SK-N-SH (cell line): ENCODE measurements around the gene CACNA1G. TPM values are rescaled to one million over a fixed set of nuclear protein-coding genes. Genes with fewer than 3 reads are reported as not detected.

Experiments used
- CTCF ChIA-PET: fragments of 300-600, 350-600 bp; formaldehyde crosslinking; extraction: SDS; loops from one replicate; lab custom pipeline; 2021; lab: Yijun Ruan, JAX
- POLR2A ChIA-PET: fragments of 350-600 bp; sonication (Branson Sonifier 250); formaldehyde crosslinking; extraction: SDS; loops from one replicate; lab custom pipeline; 2020; ENCODE audit warnings: antibody characterized with exemption, inconsistent platforms; lab: Yijun Ruan, JAX
- DNase-seq: peaks from one replicate; pipeline ENCODE4 v3.0.0; 2012
- H2AFZ ChIP-seq: fragments of 200-600 bp; sonication (generic); 2 replicates; pipeline ENCODE4 v1.8.1; 2016; ENCODE audit warnings: antibody characterized with exemption, mild to moderate bottlenecking, low read depth
- H3F3A ChIP-seq: fragments of 200-600 bp; sonication (generic); replicated peaks from 2 replicates; pipeline ENCODE3; 2016; ENCODE audit warnings: antibody characterized with exemption, mild to moderate bottlenecking; ENCODE audit not compliant: insufficient read depth
- H3K27ac ChIP-seq, 2 experiments: fragments of 200-500 bp in 1 of 2; fragments of 200-600 bp in 1 of 2; sonication (Bioruptor generic) in 1 of 2; sonication (generic), shearing (Covaris generic) in 1 of 2; 2 replicates each; pipeline versions ENCODE4 v1.5.1 to v1.6.1; 2014 to 2016; ENCODE audit warnings: low read depth in 2 of 2, inconsistent platforms in 1 of 2, low read length in 1 of 2, mild to moderate bottlenecking in 1 of 2, mixed read lengths in 1 of 2
- H3K27me3 ChIP-seq: fragments of 200-600 bp; sonication (generic), shearing (Covaris generic); 2 replicates; pipeline ENCODE4 v1.6.1; 2016; ENCODE audit warnings: mixed run types; ENCODE audit not compliant: insufficient read depth
- H3K36me3 ChIP-seq, 2 experiments: fragments of 200-500 bp in 1 of 2; fragments of 200-600 bp in 1 of 2; sonication (Bioruptor generic) in 1 of 2; sonication (generic) in 1 of 2; replicated peaks in 1 of 2; 2 replicates each; pipeline versions ENCODE3 to v1.5.1; 2014 to 2016; ENCODE audit warnings: low read length in 1 of 2, mild to moderate bottlenecking in 1 of 2; ENCODE audit not compliant: insufficient read depth in 2 of 2, control insufficient read depth in 1 of 2
- H3K4me1 ChIP-seq, 2 experiments: fragments of 200-500 bp in 1 of 2; fragments of 200-600 bp in 1 of 2; sonication (Bioruptor generic) in 1 of 2; sonication (generic), shearing (Covaris generic) in 1 of 2; 2 replicates each; pipeline versions ENCODE4 v1.5.1 to v1.6.1; 2014 to 2016; ENCODE audit warnings: low read depth in 1 of 2, low read length in 1 of 2, mixed run types in 1 of 2; ENCODE audit not compliant: insufficient read depth in 2 of 2, control insufficient read depth in 1 of 2
- H3K4me2 ChIP-seq: fragments of 200-600 bp; sonication (generic), shearing (Covaris generic); 2 replicates; pipeline ENCODE4 v1.6.1; 2017; ENCODE audit warnings: mixed run types
- H3K4me3 ChIP-seq, 2 experiments: fragments of 200-500 bp in 1 of 2; fragments of 200-600 bp in 1 of 2; sonication (Bioruptor generic) in 1 of 2; sonication (generic), shearing (Covaris generic) in 1 of 2; 2 replicates each; pipeline versions ENCODE4 v1.5.1 to v1.8.1; 2014 to 2016; ENCODE audit warnings: low read depth in 2 of 2, inconsistent platforms in 1 of 2, low read length in 1 of 2, mild to moderate bottlenecking in 1 of 2, mixed read lengths in 1 of 2, moderate library complexity in 1 of 2
- H3K79me2 ChIP-seq: fragments of 200-600 bp; sonication (generic); 2 replicates; pipeline ENCODE4 v1.8.1; 2017; ENCODE audit warnings: mild to moderate bottlenecking; ENCODE audit not compliant: insufficient read depth
- H3K9ac ChIP-seq: fragments of 200-600 bp; sonication (generic); 2 replicates; pipeline ENCODE4 v1.6.1; 2017; ENCODE audit warnings: mixed run types
- H3K9me2 ChIP-seq: fragments of 200-600 bp; sonication (generic); 2 replicates; pipeline ENCODE4 v1.6.1; 2017; ENCODE audit warnings: mixed run types
- H3K9me3 ChIP-seq: fragments of 200-600 bp; sonication (generic); 2 replicates; pipeline ENCODE4 v1.6.1; 2017; ENCODE audit warnings: mixed run types, mild to moderate bottlenecking, moderate library complexity
- H4K20me1 ChIP-seq: fragments of 200-600 bp; sonication (generic); 2 replicates; pipeline ENCODE4 v1.6.1; 2017; ENCODE audit warnings: mild to moderate bottlenecking, mixed run types; ENCODE audit not compliant: insufficient read depth
- CHD2 ChIP-seq: fragments of 150-350 bp; IDR thresholded peaks from 2 replicates; pipeline ENCODE4 v1.6.1; 2018; ENCODE audit warnings: low read length; ENCODE audit not compliant: partially characterized antibody
- EP300 ChIP-seq, 2 experiments: IDR thresholded peaks; 2 replicates each; pipeline versions ENCODE4 v1.4.0 to v1.6.1; 2012; ENCODE audit warnings: borderline replicate concordance in 1 of 2, low read depth in 1 of 2, low read length in 1 of 2
- EZH2phosphoT487 ChIP-seq: fragments of 200-600 bp; sonication (generic); IDR thresholded peaks from 2 replicates; pipeline ENCODE4 v1.6.1; 2017; ENCODE audit warnings: low read depth, mixed run types, mild to moderate bottlenecking, antibody characterized with exemption, moderate library complexity, borderline replicate concordance
- GABPA ChIP-seq: IDR thresholded peaks from 2 replicates; pipeline ENCODE4 v1.4.0; 2012; ENCODE audit warnings: low read depth, mild to moderate bottlenecking
- GATA2 ChIP-seq: sonication (generic); formaldehyde crosslinking; IDR thresholded peaks from 2 replicates; pipeline ENCODE4 v1.5.0; 2020; ENCODE audit warnings: mild to moderate bottlenecking, missing genetic modification reagents
- JUND ChIP-seq: IDR thresholded peaks from 2 replicates; pipeline ENCODE4 v1.4.0; 2012
- MEF2A ChIP-seq: IDR thresholded peaks from 2 replicates; pipeline ENCODE4 v1.4.0; 2012; ENCODE audit warnings: low read depth, borderline replicate concordance
- MXI1 ChIP-seq: IDR thresholded peaks from 2 replicates; pipeline ENCODE4 v1.6.1; 2012; ENCODE audit warnings: mild to moderate bottlenecking, low read depth, low read length, improper control_type of control experiment
- NFIC ChIP-seq: IDR thresholded peaks from 2 replicates; pipeline ENCODE4 v1.4.0; 2012; ENCODE audit warnings: borderline replicate concordance
- POLR2AphosphoS5 ChIP-seq: IDR thresholded peaks from 2 replicates; pipeline ENCODE4 v1.6.1; 2012; ENCODE audit warnings: low read depth, low read length
- RCOR1 ChIP-seq: fragments of 150-350 bp; IDR thresholded peaks from 2 replicates; pipeline ENCODE4 v1.6.1; 2017; ENCODE audit warnings: antibody characterized with exemption, low read length
- RXRA ChIP-seq: IDR thresholded peaks from 2 replicates; pipeline ENCODE4 v1.4.0; 2012; ENCODE audit warnings: low read depth, mild to moderate bottlenecking, borderline replicate concordance
- SIN3A ChIP-seq: IDR thresholded peaks from 2 replicates; pipeline ENCODE4 v1.6.1; 2012; ENCODE audit warnings: low read depth, mild to moderate bottlenecking, low read length, moderate library complexity, borderline replicate concordance
- WGBS: methylation state at CpG from one replicate; pipeline ENCODE4 v1.1.6; 2017; ENCODE audit warnings: low lambda C conversion rate; 5-methylcytosine and 5-hydroxymethylcytosine counted together
- polyA plus RNA-seq, 3 experiments: library from polyadenylated mRNA; depleted of rRNA; stranded (reverse); fragments of >200 nt; gene quantifications; 2 replicates each; pipeline ENCODE4 v1.2.3, GENCODE V29; 2012
- TF ChIP-seq, protein P1 (sequence below): IDR thresholded peaks from 2 replicates; pipeline ENCODE4 v1.4.0; 2012; ENCODE audit warnings: low read depth
- TF ChIP-seq, protein P2 (sequence below): fragments of 150-350 bp; IDR thresholded peaks from 2 replicates; pipeline ENCODE4 v1.6.1; 2017; ENCODE audit warnings: antibody characterized with exemption, low read length, low read depth, borderline replicate concordance
- TF ChIP-seq, protein P3 (sequence below): IDR thresholded peaks from 2 replicates; pipeline ENCODE4 v1.4.0; 2012; ENCODE audit warnings: low read depth, borderline replicate concordance
- TF ChIP-seq, protein P4 (sequence below): fragments of 150-350 bp; IDR thresholded peaks from 2 replicates; pipeline ENCODE4 v1.6.1; 2016; ENCODE audit warnings: mild to moderate bottlenecking, low read depth, low read length
- TF ChIP-seq, protein P5 (sequence below): IDR thresholded peaks from 2 replicates; pipeline ENCODE4; 2012

CACNA1G gene
- polyA plus RNA-seq, 1 of the 3 experiments (the other 2 are of a cell fraction) = 0.21 TPM

DNA sequence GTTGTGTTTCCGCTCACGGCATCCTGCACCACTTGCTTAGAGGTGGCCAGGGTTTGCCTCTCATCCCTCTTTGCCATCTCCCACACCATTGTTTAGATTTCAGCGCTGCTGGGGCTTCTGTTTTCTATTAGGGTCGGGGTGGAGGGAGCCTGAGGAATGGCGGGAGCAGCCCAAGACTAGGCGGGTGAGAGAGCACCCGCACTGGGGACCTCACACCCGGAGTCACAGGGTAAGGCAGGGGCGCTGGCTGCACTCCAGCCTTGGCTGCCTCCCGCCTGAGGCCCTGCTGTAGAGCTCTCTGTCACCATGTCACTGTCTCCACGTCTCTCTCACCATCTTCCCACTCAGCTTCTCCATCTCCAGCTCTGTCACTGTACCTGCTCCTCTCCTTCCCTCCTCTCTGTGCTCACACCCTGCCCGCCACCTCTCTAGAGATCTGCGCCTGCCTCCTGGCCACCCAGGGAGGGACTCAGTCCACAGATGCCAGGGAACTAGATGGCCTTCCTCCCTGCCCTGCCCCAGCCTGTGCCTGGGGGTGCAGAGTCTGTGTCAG is 41.4 kb downstream of the CACNA1G start:
- no peak overlapping the region for H3K9ac ChIP-seq
- WGBS = 63% methylated on average over 13 of the region's 13 CpGs
- no peak overlapping the region for H2AFZ ChIP-seq
- peaks cover 11 to 67% of the 10 kb centered on the region in 2 experiments for H3K4me1 ChIP-seq
- H3K9me3 ChIP-seq = no peaks in the 10 kb centered on the region
- TF ChIP-seq NFIC = no peak
- TF ChIP-seq GATA2 (CRISPR knock-in tag) = 0 out of 2 replicates have a peak, but pooled peaks have one; percentile 2
- TF ChIP-seq SIN3A = no peak
- peak; percentile 37; the same call in 1 of the 2 replicates for TF ChIP-seq MXI1
- peak; percentile 68 for TF ChIP-seq CHD2
- peak in 1 of 2 experiments; percentile 54; a peak in 1 of 4 replicates for TF ChIP-seq EP300 (IDR thresholded peaks at IDR 0.05; ENCODE audit: borderline replicate concordance in 1 of 2, low read depth in 1 of 2, low read length in 1 of 2)
- no peak for TF ChIP-seq POLR2AphosphoS5
- TF ChIP-seq EZH2phosphoT487 = no peak
- 0 out of 2 replicates have a peak, but pooled peaks have one; percentile 11 for TF ChIP-seq RCOR1
- TF ChIP-seq, protein P1, sequence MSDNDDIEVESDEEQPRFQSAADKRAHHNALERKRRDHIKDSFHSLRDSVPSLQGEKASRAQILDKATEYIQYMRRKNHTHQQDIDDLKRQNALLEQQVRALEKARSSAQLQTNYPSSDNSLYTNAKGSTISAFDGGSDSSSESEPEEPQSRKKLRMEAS = no peak
- TF ChIP-seq, all 33 proteins: peak for 5
- peak overlapping the region in 1 of 2 experiments; percentile 41; a peak in 2 of 4 replicates for H3K27ac ChIP-seq
- H3K79me2 ChIP-seq = no peaks in the 10 kb centered on the region
- H3K27me3 ChIP-seq = no peaks in the 10 kb centered on the region
- H3K4me2 ChIP-seq = no peak overlapping the region
- CTCF ChIA-PET = interaction anchor here (0.8 to 22.2 kb wide), 7 partner anchors 8 to 50 kb away, joined by 3 to 402 read pairs (median 19); partner anchors contain the start of genes ABCC3 and CACNA1G
- H4K20me1 ChIP-seq = no peaks in the 10 kb centered on the region
- DNase-seq = peak; percentile 89
- no peak overlapping the region for H3K4me3 ChIP-seq
- H3F3A ChIP-seq = no peaks in the 10 kb centered on the region
- POLR2A ChIA-PET = interaction anchor here (1.4 to 1.9 kb wide), 3 partner anchors 9 to 45 kb away, joined by 3 to 6 read pairs (median 3); no protein-coding TSS in a partner anchor
- H3K9me2 ChIP-seq = no peaks in the 10 kb centered on the region
- H3K36me3 ChIP-seq = no peaks in the 10 kb centered on the region

DNA sequence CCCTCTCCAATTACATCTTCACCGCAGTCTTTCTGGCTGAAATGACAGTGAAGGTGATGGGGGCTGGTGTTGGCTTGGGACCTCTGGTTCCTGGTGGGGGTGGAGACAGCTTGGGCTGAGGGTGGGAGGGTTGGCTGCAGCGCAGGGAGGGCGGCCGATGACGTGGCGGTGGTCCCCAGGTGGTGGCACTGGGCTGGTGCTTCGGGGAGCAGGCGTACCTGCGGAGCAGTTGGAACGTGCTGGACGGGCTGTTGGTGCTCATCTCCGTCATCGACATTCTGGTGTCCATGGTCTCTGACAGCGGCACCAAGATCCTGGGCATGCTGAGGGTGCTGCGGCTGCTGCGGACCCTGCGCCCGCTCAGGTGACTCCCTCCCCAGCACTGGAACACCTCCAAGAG is 42.3 kb downstream of the CACNA1G start:
- no peaks in the 10 kb centered on the region for H3F3A ChIP-seq
- no peak overlapping the region for H2AFZ ChIP-seq
- H3K4me2 ChIP-seq = no peak overlapping the region
- TF ChIP-seq RXRA (no peak), SIN3A (no peak), MXI1 (no peak), MEF2A (no peak), JUND (no peak), GABPA (no peak)
- TF ChIP-seq, protein P2, sequence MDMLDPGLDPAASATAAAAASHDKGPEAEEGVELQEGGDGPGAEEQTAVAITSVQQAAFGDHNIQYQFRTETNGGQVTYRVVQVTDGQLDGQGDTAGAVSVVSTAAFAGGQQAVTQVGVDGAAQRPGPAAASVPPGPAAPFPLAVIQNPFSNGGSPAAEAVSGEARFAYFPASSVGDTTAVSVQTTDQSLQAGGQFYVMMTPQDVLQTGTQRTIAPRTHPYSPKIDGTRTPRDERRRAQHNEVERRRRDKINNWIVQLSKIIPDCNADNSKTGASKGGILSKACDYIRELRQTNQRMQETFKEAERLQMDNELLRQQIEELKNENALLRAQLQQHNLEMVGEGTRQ = no peak
- TF ChIP-seq, protein P3, sequence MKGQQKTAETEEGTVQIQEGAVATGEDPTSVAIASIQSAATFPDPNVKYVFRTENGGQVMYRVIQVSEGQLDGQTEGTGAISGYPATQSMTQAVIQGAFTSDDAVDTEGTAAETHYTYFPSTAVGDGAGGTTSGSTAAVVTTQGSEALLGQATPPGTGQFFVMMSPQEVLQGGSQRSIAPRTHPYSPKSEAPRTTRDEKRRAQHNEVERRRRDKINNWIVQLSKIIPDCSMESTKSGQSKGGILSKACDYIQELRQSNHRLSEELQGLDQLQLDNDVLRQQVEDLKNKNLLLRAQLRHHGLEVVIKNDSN = no peak
- TF ChIP-seq, protein P4, sequence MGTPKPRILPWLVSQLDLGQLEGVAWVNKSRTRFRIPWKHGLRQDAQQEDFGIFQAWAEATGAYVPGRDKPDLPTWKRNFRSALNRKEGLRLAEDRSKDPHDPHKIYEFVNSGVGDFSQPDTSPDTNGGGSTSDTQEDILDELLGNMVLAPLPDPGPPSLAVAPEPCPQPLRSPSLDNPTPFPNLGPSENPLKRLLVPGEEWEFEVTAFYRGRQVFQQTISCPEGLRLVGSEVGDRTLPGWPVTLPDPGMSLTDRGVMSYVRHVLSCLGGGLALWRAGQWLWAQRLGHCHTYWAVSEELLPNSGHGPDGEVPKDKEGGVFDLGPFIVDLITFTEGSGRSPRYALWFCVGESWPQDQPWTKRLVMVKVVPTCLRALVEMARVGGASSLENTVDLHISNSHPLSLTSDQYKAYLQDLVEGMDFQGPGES = no peak
- TF ChIP-seq, protein P5, sequence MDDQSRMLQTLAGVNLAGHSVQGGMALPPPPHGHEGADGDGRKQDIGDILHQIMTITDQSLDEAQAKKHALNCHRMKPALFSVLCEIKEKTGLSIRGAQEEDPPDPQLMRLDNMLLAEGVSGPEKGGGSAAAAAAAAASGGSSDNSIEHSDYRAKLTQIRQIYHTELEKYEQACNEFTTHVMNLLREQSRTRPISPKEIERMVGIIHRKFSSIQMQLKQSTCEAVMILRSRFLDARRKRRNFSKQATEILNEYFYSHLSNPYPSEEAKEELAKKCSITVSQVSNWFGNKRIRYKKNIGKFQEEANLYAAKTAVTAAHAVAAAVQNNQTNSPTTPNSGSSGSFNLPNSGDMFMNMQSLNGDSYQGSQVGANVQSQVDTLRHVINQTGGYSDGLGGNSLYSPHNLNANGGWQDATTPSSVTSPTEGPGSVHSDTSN = no peak
- H3K4me1 ChIP-seq = peaks cover 11 to 70% of the 10 kb centered on the region in 2 experiments
- H3K4me3 ChIP-seq = no peak overlapping the region
- 90% methylated on average over 18 of the region's 18 CpGs for WGBS
- no peaks in the 10 kb centered on the region for H3K27me3 ChIP-seq
- no peaks in the 10 kb centered on the region for H3K9me3 ChIP-seq
- H3K27ac ChIP-seq = peak overlapping the region in 1 of 2 experiments; percentile 41; a peak in 2 of 4 replicates
- H4K20me1 ChIP-seq = no peaks in the 10 kb centered on the region
- ChIA-PET POLR2A (interaction anchor here (0.6 to 1.9 kb wide), 4 partner anchors 10 to 46 kb away, joined by 3 to 6 read pairs (median 4); no protein-coding TSS in a partner anchor), CTCF (interaction anchor here (0.6 to 22.2 kb wide), 8 partner anchors 9 to 78 kb away, joined by 3 to 402 read pairs (median 11); partner anchors contain the start of genes ABCC3 and CACNA1G)
- DNase-seq = no peak
- no peaks in the 10 kb centered on the region for H3K79me2 ChIP-seq
- no peaks in the 10 kb centered on the region for H3K9me2 ChIP-seq
- H3K9ac ChIP-seq = no peak overlapping the region
- no peaks in the 10 kb centered on the region for H3K36me3 ChIP-seq
